ENCODE results near the gene ENDOV.

Gene ENDOV

GRCh38 chr17:80414803-80415625 is at the start of gene ENDOV:
Gene ENDOV (plus strand): TSS chr17:80415167. CDS start chr17:80415195, 28 bp downstream.
- DNase-seq: peak; percentile 94 to 96

GRCh38 chr17:80365983-80366382 is 49.0 kb upstream of the ENDOV start:
- no peak for DNase-seq

GRCh38 chr17:80367503-80367902 is 47.5 kb upstream of the ENDOV start:
- DNase-seq: no peak

GRCh38 chr17:80371196-80371595 is 43.8 kb upstream of the ENDOV start:
- no peak for DNase-seq

GRCh38 chr17:80372456-80372855 is 42.5 kb upstream of the ENDOV start:
- DNase-seq: no peak

GRCh38 chr17:80372922-80373570 is 41.9 kb upstream of the ENDOV start:
- DNase-seq: no peak

GRCh38 chr17:80374039-80374731 is 40.8 kb upstream of the ENDOV start:
- no peak for DNase-seq

- no peak for DNase-seq
Observed at GRCh38 chr17:80374732-80375585, 40.0 kb upstream of the ENDOV start.

GRCh38 chr17:80376531-80376930 is 38.4 kb upstream of the ENDOV start:
- no peak for DNase-seq

- no peak for DNase-seq
Observed at GRCh38 chr17:80377798-80378197, 37.2 kb upstream of the ENDOV start.

- no peak for DNase-seq
Observed at GRCh38 chr17:80379348-80379747, 35.6 kb upstream of the ENDOV start.

GRCh38 chr17:80380068-80380467 is 34.9 kb upstream of the ENDOV start:
- DNase-seq: no peak

- DNase-seq: no peak
Observed at GRCh38 chr17:80380555-80381002, 34.4 kb upstream of the ENDOV start.

- DNase-seq: no peak
Observed at GRCh38 chr17:80381416-80381923, 33.5 kb upstream of the ENDOV start.

- DNase-seq: no peak
Observed at GRCh38 chr17:80382446-80382845, 32.5 kb upstream of the ENDOV start.

GRCh38 chr17:80382956-80383355 is 32.0 kb upstream of the ENDOV start:
- DNase-seq: no peak

- DNase-seq: no peak
Observed at GRCh38 chr17:80384078-80384960, 30.6 kb upstream of the ENDOV start.

- DNase-seq: no peak
Observed at GRCh38 chr17:80385046-80385445, 29.9 kb upstream of the ENDOV start.

- no peak for DNase-seq
Observed at GRCh38 chr17:80386341-80386740, 28.6 kb upstream of the ENDOV start.

- no peak for DNase-seq
Observed at GRCh38 chr17:80387071-80387470, 27.9 kb upstream of the ENDOV start.

- DNase-seq: no peak
Observed at GRCh38 chr17:80388175-80388574, 26.8 kb upstream of the ENDOV start.

All from NCI-H2081 (cell line).